ENCODE measurements around the gene ICAM5.

DNA sequence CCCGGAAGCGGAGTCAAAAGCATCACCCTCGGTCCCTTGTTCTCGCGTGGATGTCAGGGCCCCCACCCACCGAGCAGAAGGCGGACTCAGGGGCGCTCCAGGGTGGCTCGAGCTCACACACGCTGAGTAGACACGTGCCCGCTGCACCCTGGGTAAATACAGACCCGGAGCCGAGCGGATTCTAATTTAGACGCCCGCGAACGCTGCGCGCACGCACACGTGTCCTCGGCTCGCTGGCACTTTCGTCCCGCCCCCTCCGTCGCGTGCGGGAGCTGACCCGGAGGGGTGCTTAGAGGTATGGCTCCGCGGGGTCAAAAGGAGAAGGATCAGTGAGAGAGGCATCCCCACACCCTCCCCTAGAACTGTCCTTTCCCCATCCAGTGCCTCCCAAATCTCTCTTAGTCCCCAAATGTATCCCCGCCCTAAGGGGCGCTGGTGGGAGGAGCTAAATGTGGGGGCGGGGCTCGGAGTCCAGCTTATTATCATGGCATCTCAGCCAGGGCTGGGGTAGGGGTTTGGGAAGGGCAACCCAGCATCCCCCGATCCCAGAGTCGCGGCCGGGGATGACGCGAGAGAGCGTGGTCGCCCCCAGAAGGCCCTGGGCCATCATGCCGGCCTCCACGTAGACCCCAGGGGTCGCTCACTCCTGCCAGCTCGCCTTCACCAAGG is 451 bp upstream of the ICAM5 start:
- TF ChIP-seq, protein P1, sequence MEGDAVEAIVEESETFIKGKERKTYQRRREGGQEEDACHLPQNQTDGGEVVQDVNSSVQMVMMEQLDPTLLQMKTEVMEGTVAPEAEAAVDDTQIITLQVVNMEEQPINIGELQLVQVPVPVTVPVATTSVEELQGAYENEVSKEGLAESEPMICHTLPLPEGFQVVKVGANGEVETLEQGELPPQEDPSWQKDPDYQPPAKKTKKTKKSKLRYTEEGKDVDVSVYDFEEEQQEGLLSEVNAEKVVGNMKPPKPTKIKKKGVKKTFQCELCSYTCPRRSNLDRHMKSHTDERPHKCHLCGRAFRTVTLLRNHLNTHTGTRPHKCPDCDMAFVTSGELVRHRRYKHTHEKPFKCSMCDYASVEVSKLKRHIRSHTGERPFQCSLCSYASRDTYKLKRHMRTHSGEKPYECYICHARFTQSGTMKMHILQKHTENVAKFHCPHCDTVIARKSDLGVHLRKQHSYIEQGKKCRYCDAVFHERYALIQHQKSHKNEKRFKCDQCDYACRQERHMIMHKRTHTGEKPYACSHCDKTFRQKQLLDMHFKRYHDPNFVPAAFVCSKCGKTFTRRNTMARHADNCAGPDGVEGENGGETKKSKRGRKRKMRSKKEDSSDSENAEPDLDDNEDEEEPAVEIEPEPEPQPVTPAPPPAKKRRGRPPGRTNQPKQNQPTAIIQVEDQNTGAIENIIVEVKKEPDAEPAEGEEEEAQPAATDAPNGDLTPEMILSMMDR (IDR thresholded peaks at IDR 0.05 in 2 of 3, conservative IDR thresholded peaks at IDR 0.05 in 1 of 3; ENCODE audit: borderline replicate concordance in 1 of 3, insufficient read depth in 1 of 3, low read depth in 2 of 3, low read length in 2 of 3) = no peak
- TF ChIP-seq EGR1 (IDR thresholded peaks at IDR 0.05; ENCODE audit: low read depth) (no peak; the same call in 1 of the 2 replicates), SP1 (IDR thresholded peaks at IDR 0.05; ENCODE audit: low read depth) (peak; percentile 48; the same call in 1 of the 2 replicates), EZH2 (IDR thresholded peaks at IDR 0.05) (no peak), POLR2A (IDR thresholded peaks at IDR 0.05; ENCODE audit: borderline replicate concordance, extremely low read depth, insufficient read depth, insufficient read length) (no peak), SIN3A (IDR thresholded peaks at IDR 0.05; ENCODE audit: low read depth) (peak; percentile 88), ELF1 (IDR thresholded peaks at IDR 0.05; ENCODE audit: borderline replicate concordance, low read depth) (no peak), POLR2AphosphoS5 (IDR thresholded peaks at IDR 0.05; ENCODE audit: low read depth, low read length) (peak; percentile 38), JUND (IDR thresholded peaks at IDR 0.05) (no peak)
- TF ChIP-seq, protein P2, sequence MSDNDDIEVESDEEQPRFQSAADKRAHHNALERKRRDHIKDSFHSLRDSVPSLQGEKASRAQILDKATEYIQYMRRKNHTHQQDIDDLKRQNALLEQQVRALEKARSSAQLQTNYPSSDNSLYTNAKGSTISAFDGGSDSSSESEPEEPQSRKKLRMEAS (IDR thresholded peaks at IDR 0.05) = peak; percentile 96
- TF ChIP-seq, protein P3, sequence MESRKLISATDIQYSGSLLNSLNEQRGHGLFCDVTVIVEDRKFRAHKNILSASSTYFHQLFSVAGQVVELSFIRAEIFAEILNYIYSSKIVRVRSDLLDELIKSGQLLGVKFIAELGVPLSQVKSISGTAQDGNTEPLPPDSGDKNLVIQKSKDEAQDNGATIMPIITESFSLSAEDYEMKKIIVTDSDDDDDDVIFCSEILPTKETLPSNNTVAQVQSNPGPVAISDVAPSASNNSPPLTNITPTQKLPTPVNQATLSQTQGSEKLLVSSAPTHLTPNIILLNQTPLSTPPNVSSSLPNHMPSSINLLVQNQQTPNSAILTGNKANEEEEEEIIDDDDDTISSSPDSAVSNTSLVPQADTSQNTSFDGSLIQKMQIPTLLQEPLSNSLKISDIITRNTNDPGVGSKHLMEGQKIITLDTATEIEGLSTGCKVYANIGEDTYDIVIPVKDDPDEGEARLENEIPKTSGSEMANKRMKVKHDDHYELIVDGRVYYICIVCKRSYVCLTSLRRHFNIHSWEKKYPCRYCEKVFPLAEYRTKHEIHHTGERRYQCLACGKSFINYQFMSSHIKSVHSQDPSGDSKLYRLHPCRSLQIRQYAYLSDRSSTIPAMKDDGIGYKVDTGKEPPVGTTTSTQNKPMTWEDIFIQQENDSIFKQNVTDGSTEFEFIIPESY (IDR thresholded peaks at IDR 0.05; ENCODE audit: extremely low read depth, insufficient replicate concordance, low read length) = no peak
- TF ChIP-seq, protein P4, sequence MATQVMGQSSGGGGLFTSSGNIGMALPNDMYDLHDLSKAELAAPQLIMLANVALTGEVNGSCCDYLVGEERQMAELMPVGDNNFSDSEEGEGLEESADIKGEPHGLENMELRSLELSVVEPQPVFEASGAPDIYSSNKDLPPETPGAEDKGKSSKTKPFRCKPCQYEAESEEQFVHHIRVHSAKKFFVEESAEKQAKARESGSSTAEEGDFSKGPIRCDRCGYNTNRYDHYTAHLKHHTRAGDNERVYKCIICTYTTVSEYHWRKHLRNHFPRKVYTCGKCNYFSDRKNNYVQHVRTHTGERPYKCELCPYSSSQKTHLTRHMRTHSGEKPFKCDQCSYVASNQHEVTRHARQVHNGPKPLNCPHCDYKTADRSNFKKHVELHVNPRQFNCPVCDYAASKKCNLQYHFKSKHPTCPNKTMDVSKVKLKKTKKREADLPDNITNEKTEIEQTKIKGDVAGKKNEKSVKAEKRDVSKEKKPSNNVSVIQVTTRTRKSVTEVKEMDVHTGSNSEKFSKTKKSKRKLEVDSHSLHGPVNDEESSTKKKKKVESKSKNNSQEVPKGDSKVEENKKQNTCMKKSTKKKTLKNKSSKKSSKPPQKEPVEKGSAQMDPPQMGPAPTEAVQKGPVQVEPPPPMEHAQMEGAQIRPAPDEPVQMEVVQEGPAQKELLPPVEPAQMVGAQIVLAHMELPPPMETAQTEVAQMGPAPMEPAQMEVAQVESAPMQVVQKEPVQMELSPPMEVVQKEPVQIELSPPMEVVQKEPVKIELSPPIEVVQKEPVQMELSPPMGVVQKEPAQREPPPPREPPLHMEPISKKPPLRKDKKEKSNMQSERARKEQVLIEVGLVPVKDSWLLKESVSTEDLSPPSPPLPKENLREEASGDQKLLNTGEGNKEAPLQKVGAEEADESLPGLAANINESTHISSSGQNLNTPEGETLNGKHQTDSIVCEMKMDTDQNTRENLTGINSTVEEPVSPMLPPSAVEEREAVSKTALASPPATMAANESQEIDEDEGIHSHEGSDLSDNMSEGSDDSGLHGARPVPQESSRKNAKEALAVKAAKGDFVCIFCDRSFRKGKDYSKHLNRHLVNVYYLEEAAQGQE (IDR thresholded peaks at IDR 0.05; ENCODE audit: low read depth) = no peak
- TF ChIP-seq, protein P5, sequence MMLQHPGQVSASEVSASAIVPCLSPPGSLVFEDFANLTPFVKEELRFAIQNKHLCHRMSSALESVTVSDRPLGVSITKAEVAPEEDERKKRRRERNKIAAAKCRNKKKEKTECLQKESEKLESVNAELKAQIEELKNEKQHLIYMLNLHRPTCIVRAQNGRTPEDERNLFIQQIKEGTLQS (IDR thresholded peaks at IDR 0.05) = no peak

All from HCT116 (cell line).